Smooth muscle cell (in vitro differentiated cells): ENCODE results near the gene ZNF813. TPM values are rescaled to one million over a fixed set of nuclear protein-coding genes. Genes with fewer than 3 reads are reported as not detected.
"Not testable (repeated sequence)": the region's sequence is repeated elsewhere in the genome, so short reads cannot be mapped to it uniquely, and the experiment has no call there.

Source experiments
- DNase-seq: peaks from one replicate; lab custom pipeline; 2025; ENCODE audit not compliant: unreplicated experiment; lab: John Stamatoyannopoulos, UW
- H2AFZ ChIP-seq: fragments of 200-600 bp; sonication (generic); 2 replicates; pipeline ENCODE4 v1.6.0; 2016; ENCODE audit warnings: antibody characterized with exemption, low read depth, mild to moderate bottlenecking
- H3F3A ChIP-seq: fragments of 200-600 bp; sonication (generic); 2 replicates; pipeline ENCODE4 v1.6.0; 2017; ENCODE audit warnings: antibody characterized with exemption, low read depth
- H3K27ac ChIP-seq: fragments of 200-600 bp; sonication (generic); 2 replicates; pipeline ENCODE4 v1.5.1; 2016; ENCODE audit warnings: low read depth, mild to moderate bottlenecking
- H3K27me3 ChIP-seq: fragments of 200-600 bp; sonication (generic); 2 replicates; pipeline ENCODE4 v1.6.1; 2016; ENCODE audit warnings: low read depth, mild to moderate bottlenecking
- H3K36me3 ChIP-seq: fragments of 200-600 bp; sonication (generic); 2 replicates; pipeline ENCODE4 v1.5.1; 2016; ENCODE audit warnings: low read depth
- H3K4me1 ChIP-seq: fragments of 200-600 bp; sonication (generic); 2 replicates; pipeline ENCODE4 v1.5.1; 2016; ENCODE audit warnings: low read depth
- H3K4me2 ChIP-seq: fragments of 200-600 bp; sonication (generic); 2 replicates; pipeline ENCODE4 v1.6.0; 2016; ENCODE audit warnings: mild to moderate bottlenecking
- H3K4me3 ChIP-seq: fragments of 200-600 bp; sonication (generic); 2 replicates; pipeline ENCODE4 v1.5.1; 2016; ENCODE audit warnings: mild to moderate bottlenecking
- H3K79me2 ChIP-seq: fragments of 200-600 bp; sonication (generic); 2 replicates; pipeline ENCODE4 v1.6.0; 2016; ENCODE audit warnings: low read depth, mild to moderate bottlenecking
- H3K9ac ChIP-seq: fragments of 200-600 bp; sonication (generic); 2 replicates; pipeline ENCODE4 v1.6.0; 2016; ENCODE audit warnings: low read depth
- H3K9me3 ChIP-seq: fragments of 200-600 bp; sonication (generic); replicated peaks from 2 replicates; pipeline ENCODE4 v1.5.1; 2016; ENCODE audit warnings: low read depth
- H4K20me1 ChIP-seq: fragments of 200-600 bp; sonication (generic); 2 replicates; pipeline ENCODE4 v1.6.0; 2016; ENCODE audit warnings: low read depth
- CTCF ChIP-seq: fragments of 200-600 bp; sonication (generic); IDR thresholded peaks from 2 replicates; pipeline ENCODE4 v1.5.1; 2017; ENCODE audit warnings: borderline replicate concordance, mild to moderate bottlenecking, antibody characterized with exemption; ENCODE audit not compliant: insufficient read depth, poor library complexity, severe bottlenecking
- WGBS: methylation state at CpG from one replicate; pipeline ENCODE4 v1.1.7; 2016; ENCODE audit warnings: low lambda C conversion rate; 5-methylcytosine and 5-hydroxymethylcytosine counted together
- polyA plus RNA-seq: library from polyadenylated mRNA; unstranded; fragments of >200 nt; fragmentation: Nextera tagmentation; extraction: Ambion mirVana; gene quantifications from 2 replicates; pipeline ENCODE4 v1.2.1, GENCODE V29; 2016
- total RNA-seq: library from RNA; depleted of rRNA; stranded (reverse); fragments of >200 nt; gene quantifications from 2 replicates; pipeline ENCODE4 v1.2.3, GENCODE V29; 2014

Gene ZNF813
- total and polyA plus RNA-seq, 2 experiments from 2014 or later, result 2.4 to 5.9 TPM

DNA sequence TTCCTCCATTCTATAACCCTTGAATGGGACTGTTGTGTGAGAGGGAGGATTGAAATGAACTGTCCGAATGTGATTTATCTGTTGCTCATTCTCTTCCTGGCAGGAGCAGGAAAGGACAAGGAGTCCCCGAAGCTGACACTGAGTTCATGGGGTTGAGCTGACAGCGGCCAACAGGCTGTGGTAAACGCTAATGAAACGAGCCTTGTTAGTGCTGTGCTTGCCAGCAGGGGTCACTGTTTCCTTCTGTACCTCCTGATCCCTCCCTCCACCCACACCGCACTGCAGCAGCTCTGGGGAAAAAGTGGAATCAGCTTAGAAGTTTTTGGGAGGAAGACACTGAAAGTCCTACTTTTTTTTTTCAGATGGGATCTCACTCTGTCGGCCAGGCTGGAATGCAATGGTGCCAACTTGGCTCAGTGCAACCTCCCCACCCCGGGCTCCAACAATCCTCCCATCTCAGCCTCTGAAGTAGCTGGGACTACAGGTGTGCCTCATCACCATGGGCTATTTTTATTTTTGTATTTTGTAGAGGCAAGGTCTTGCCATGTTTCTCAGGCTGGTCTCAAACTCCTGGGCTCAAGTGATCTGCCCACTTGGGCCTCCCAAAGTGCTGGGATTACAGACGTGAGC is 42.5 kb upstream of the ZNF813 start:
- no peak overlapping the region for H3K27ac ChIP-seq
- DNase-seq, result peak; percentile 7
- no peaks in the 10 kb centered on the region for H4K20me1 ChIP-seq
- H3K27me3 ChIP-seq, result no peaks in the 10 kb centered on the region
- no peak overlapping the region for H2AFZ ChIP-seq
- 31% methylated on average over 9 of the region's 9 CpGs for WGBS
- peak; percentile 78 for TF ChIP-seq CTCF
- H3K4me3 ChIP-seq, result no peak overlapping the region
- H3K79me2 ChIP-seq, result no peaks in the 10 kb centered on the region
- no peaks in the 10 kb centered on the region for H3K36me3 ChIP-seq
- no peak overlapping the region for H3K4me2 ChIP-seq
- no peaks in the 10 kb centered on the region for H3K9me3 ChIP-seq
- no peaks in the 10 kb centered on the region for H3K4me1 ChIP-seq
- H3F3A ChIP-seq, result no peaks in the 10 kb centered on the region
- H3K9ac ChIP-seq, result no peak overlapping the region

- Histone ChIP-seq H3K36me3 (no peaks in the 10 kb centered on the region), H3K4me1 (peaks cover 13% of the 10 kb centered on the region), H3K9me3 (no peaks in the 10 kb centered on the region), H3K79me2 (peaks cover 34% of the 10 kb centered on the region), H3K27ac (peak within 1 kb of the TSS; percentile 90), H3F3A (no peaks in the 10 kb centered on the region), H3K9ac (peak within 1 kb of the TSS; percentile 93), H3K27me3 (no peaks in the 10 kb centered on the region), H4K20me1 (peaks cover 7% of the 10 kb centered on the region), H2AFZ (peak within 1 kb of the TSS; percentile 86), H3K4me2 (peak within 1 kb of the TSS; percentile 100), H3K4me3 (peak within 1 kb of the TSS; percentile 78)
- peak; percentile 90 for DNase-seq
- 1% methylated on average over 32 of the region's 46 CpGs for WGBS
- TF ChIP-seq CTCF, result peak; percentile 21
These were observed 36.0 kb upstream of the ZNF813 start, which contains the start of gene ZNF761 for GRCh38 chr19:53431399-53432087. Gene ZNF761, plus strand, starts transcription at chr19:53431984. Its CDS starts 15,285 bp downstream, at chr19:53447269.

GRCh38 chr19:53432088-53432661 is 35.4 kb upstream of the ZNF813 start:
- Histone ChIP-seq H3K9me3 (no peaks in the 10 kb centered on the region), H2AFZ (peak overlapping the region; percentile 86), H3K4me3 (peak overlapping the region; percentile 78), H3K79me2 (peaks cover 38% of the 10 kb centered on the region), H3K9ac (peak overlapping the region; percentile 93), H3F3A (no peaks in the 10 kb centered on the region), H3K4me2 (peak overlapping the region; percentile 100), H3K27ac (peak overlapping the region; percentile 90), H3K4me1 (peaks cover 13% of the 10 kb centered on the region), H3K27me3 (no peaks in the 10 kb centered on the region), H3K36me3 (no peaks in the 10 kb centered on the region), H4K20me1 (peaks cover 7% of the 10 kb centered on the region)
- WGBS, result 1% methylated on average over 30 of the region's 30 CpGs
- peak; percentile 20 for DNase-seq
- TF ChIP-seq CTCF, result no peak

GRCh38 chr19:53443809-53444208 is 23.7 kb upstream of the ZNF813 start:
- not testable (repeated sequence) for H3K4me3 ChIP-seq, H3K9ac ChIP-seq, H3K27ac ChIP-seq, H3K79me2 ChIP-seq, H3K4me2 ChIP-seq, H4K20me1 ChIP-seq, H3K4me1 ChIP-seq, H3K27me3 ChIP-seq, H3K9me3 ChIP-seq, DNase-seq, H2AFZ ChIP-seq, H3F3A ChIP-seq
- H3K36me3 ChIP-seq, result peaks cover 15% of the 10 kb centered on the region
- WGBS, result 47% methylated on average over 2 of the region's 2 CpGs

- H3K27ac ChIP-seq, H3K9me3 ChIP-seq, H3K4me1 ChIP-seq, H3K4me3 ChIP-seq, H2AFZ ChIP-seq, H3K4me2 ChIP-seq, H3F3A ChIP-seq, DNase-seq, H3K9ac ChIP-seq, H3K79me2 ChIP-seq, H3K27me3 ChIP-seq, H4K20me1 ChIP-seq: not testable (repeated sequence)
- peaks cover 30% of the 10 kb centered on the region for H3K36me3 ChIP-seq
- WGBS, result 83% methylated on average over 5 of the region's 5 CpGs
These were observed 20.3 kb upstream of the ZNF813 start for GRCh38 chr19:53447196-53447595.
